IMR-90 (cell line): Measurements from ENCODE around the gene DLGAP4. TPM values are rescaled to one million over a fixed set of nuclear protein-coding genes. Genes with fewer than 3 reads are reported as not detected.

Source experiments
- ATAC-seq: fragments of 200-7000 bp; cut with Tn5 transposase; 2 replicates; pipeline ENCODE4 v1.9.1; 2020; ENCODE audit warnings: low read depth, mild to moderate bottlenecking, moderate library complexity
- BruUV-seq: library from RNA; stranded (reverse); fragments of 400-500 nt; replicated peaks from 2 replicates; lab custom pipeline; 2021; lab: Mats Ljungman, UMichigan
- CTCF ChIA-PET: fragments of 300-600 bp; formaldehyde crosslinking; extraction: SDS; loops from one replicate; lab custom pipeline; 2021; ENCODE audit warnings: antibody characterized with exemption; lab: Yijun Ruan, JAX
- POLR2A ChIA-PET: fragments of 300-600 bp; sonication (Branson Sonifier 250); formaldehyde crosslinking; loops from one replicate; lab custom pipeline; 2022; ENCODE audit warnings: antibody characterized with exemption; ENCODE audit not compliant: unreplicated experiment; lab: Charles Lee
- DNase-seq: peaks from one replicate; pipeline ENCODE4 v3.0.0; 2013
- H2AFZ ChIP-seq: replicated peaks from 2 replicates; pipeline ENCODE3; 2013; ENCODE audit warnings: low read length, mild to moderate bottlenecking; ENCODE audit not compliant: poor library complexity
- H2AK5ac ChIP-seq: 2 replicates; pipeline ENCODE4 v1.6.1; 2013; ENCODE audit warnings: low read depth, low read length, inconsistent platforms
- H2AK9ac ChIP-seq: replicated peaks from 2 replicates; pipeline ENCODE3; 2013; ENCODE audit warnings: mild to moderate bottlenecking, low read depth, low read length, moderate library complexity; ENCODE audit not compliant: poor library complexity
- H2BK120ac ChIP-seq: 2 replicates; pipeline ENCODE4 v1.6.1; 2013; ENCODE audit warnings: low read depth, low read length, inconsistent platforms
- H2BK15ac ChIP-seq: 3 replicates; pipeline ENCODE4 v1.6.1; 2013; ENCODE audit warnings: low read depth, low read length, inconsistent platforms
- H2BK20ac ChIP-seq: 2 replicates; pipeline ENCODE4 v1.6.1; 2013; ENCODE audit warnings: low read depth, mild to moderate bottlenecking, inconsistent platforms, low read length, moderate library complexity
- H2BK5ac ChIP-seq: 2 replicates; pipeline ENCODE4 v1.6.1; 2013; ENCODE audit warnings: mild to moderate bottlenecking, low read depth, low read length, inconsistent platforms; ENCODE audit not compliant: poor library complexity, severe bottlenecking
- H3K14ac ChIP-seq: replicated peaks from 2 replicates; pipeline ENCODE4 v1.6.1; 2013; ENCODE audit warnings: low read depth, low read length, inconsistent platforms
- H3K18ac ChIP-seq: 2 replicates; pipeline ENCODE4 v1.6.1; 2013; ENCODE audit warnings: low read depth, low read length, control low read depth
- H3K23ac ChIP-seq: 2 replicates; pipeline ENCODE4 v1.6.1; 2013; ENCODE audit warnings: low read depth, low read length, inconsistent platforms
- H3K27ac ChIP-seq: 2 replicates; pipeline ENCODE4 v1.5.1; 2013; ENCODE audit warnings: mild to moderate bottlenecking, control low read depth, low read length; ENCODE audit not compliant: insufficient read depth
- H3K27me3 ChIP-seq: 2 replicates; pipeline ENCODE4 v1.6.1; 2013; ENCODE audit warnings: low read length; ENCODE audit not compliant: control insufficient read depth, insufficient read depth
- H3K36me3 ChIP-seq: 2 replicates; pipeline ENCODE4 v1.6.1; 2013; ENCODE audit warnings: low read length, mixed read lengths; ENCODE audit not compliant: control insufficient read depth, insufficient read depth
- H3K4ac ChIP-seq: 2 replicates; pipeline ENCODE4 v1.6.1; 2013; ENCODE audit warnings: low read depth, low read length, inconsistent platforms
- H3K4me1 ChIP-seq: 2 replicates; pipeline ENCODE4 v1.6.1; 2013; ENCODE audit warnings: low read length, mixed read lengths; ENCODE audit not compliant: control insufficient read depth, insufficient read depth
- H3K4me2 ChIP-seq: 2 replicates; pipeline ENCODE4 v1.6.1; 2013; ENCODE audit warnings: low read depth, mild to moderate bottlenecking, control low read depth, low read length, moderate library complexity
- H3K4me3 ChIP-seq: 2 replicates; pipeline ENCODE4 v1.5.1; 2013; ENCODE audit warnings: low read depth, mild to moderate bottlenecking, control low read depth, low read length, moderate library complexity; ENCODE audit not compliant: insufficient read depth
- H3K56ac ChIP-seq: 2 replicates; pipeline ENCODE4 v1.6.1; 2013; ENCODE audit warnings: low read length, inconsistent platforms; ENCODE audit not compliant: insufficient read depth; ENCODE audit errors: extremely low read depth
- H3K79me1 ChIP-seq, 2 experiments: 2 replicates each; pipeline ENCODE4 v1.6.1; 2013; ENCODE audit warnings: low read length in 2 of 2, inconsistent platforms in 1 of 2, low read depth in 1 of 2
- H3K9ac ChIP-seq: 2 replicates; pipeline ENCODE4 v1.6.1; 2013; ENCODE audit warnings: low read depth, low read length, control low read depth
- H3K9me1 ChIP-seq: 2 replicates; pipeline ENCODE4 v1.6.1; 2013; ENCODE audit warnings: low read length, inconsistent platforms; ENCODE audit not compliant: insufficient read depth
- H3K9me3 ChIP-seq: 2 replicates; pipeline ENCODE4 v1.6.1; 2013; ENCODE audit warnings: low read length; ENCODE audit not compliant: control insufficient read depth, insufficient read depth
- H4K20me1 ChIP-seq: 2 replicates; pipeline ENCODE4 v1.6.1; 2013; ENCODE audit warnings: low read length, inconsistent platforms; ENCODE audit not compliant: insufficient read depth
- H4K5ac ChIP-seq: 2 replicates; pipeline ENCODE4 v1.6.1; 2013; ENCODE audit warnings: mild to moderate bottlenecking, low read depth, low read length, control low read depth
- H4K8ac ChIP-seq, 2 experiments: 2 replicates each; pipeline ENCODE4 v1.6.1; 2013; ENCODE audit warnings: low read depth in 2 of 2, low read length in 2 of 2, control low read depth in 1 of 2, inconsistent platforms in 1 of 2
- H4K91ac ChIP-seq: 2 replicates; pipeline ENCODE4 v1.6.1; 2013; ENCODE audit warnings: low read depth, low read length, inconsistent platforms; ENCODE audit not compliant: insufficient read depth
- BHLHE40 ChIP-seq: fragments of 150-350 bp; IDR thresholded peaks from 2 replicates; pipeline ENCODE4 v1.6.1; 2016; ENCODE audit warnings: mild to moderate bottlenecking, low read depth, low read length
- ELK1 ChIP-seq: fragments of 150-350 bp; IDR thresholded peaks from 2 replicates; pipeline ENCODE4 v1.6.1; 2016; ENCODE audit warnings: low read depth, mild to moderate bottlenecking, low read length, moderate library complexity, borderline replicate concordance
- WGBS, 2 experiments: methylation state at CpG; one replicate each; pipeline versions ENCODE4 v1.1.5 to v1.1.7; 2013; ENCODE audit warnings: missing lambda C conversion rate in 2 of 2; ENCODE audit not compliant: insufficient read length in 1 of 2; ENCODE audit errors: extremely low coverage in 2 of 2; 5-methylcytosine and 5-hydroxymethylcytosine counted together
- dilution Hi-C: fragments of 300-500 bp; cut with HindIII; formaldehyde crosslinking; loops from one replicate; pipeline ENCODE4 v1.14.3; 2018; ENCODE audit warnings: low sequenced_read_pairs; ENCODE audit not compliant: unreplicated experiment
- in situ Hi-C: fragments of 300-500 bp; cut with MboI; formaldehyde crosslinking; loops from 3 replicates; pipeline ENCODE4 v1.14.3; 2019; ENCODE audit warnings: low sequenced_read_pairs, inconsistent platforms, mixed read lengths
- intact Hi-C: fragments of 100-400 bp; cut with micrococcal nuclease; formaldehyde crosslinking; loops from 2 replicates; pipeline ENCODE4 v1.10.0; 2022
- polyA plus RNA-seq, 3 experiments: library from polyadenylated mRNA; depleted of rRNA; stranded (reverse); fragments of >200 nt; gene quantifications; 2 replicates each; pipeline ENCODE4 v1.2.3, GENCODE V29; 2012; ENCODE audit warnings: low replicate concordance in 1 of 3
- total RNA-seq: library from RNA; depleted of rRNA; stranded (reverse); fragments of >200 nt; gene quantifications from 2 replicates; pipeline ENCODE4 v1.2.3, GENCODE V29; 2012

The DLGAP4 gene
- total and polyA plus RNA-seq, 2 of the 4 experiments (the other 2 are of a cell fraction) = 32.3 to 73.2 TPM

- Histone ChIP-seq H3K4me2 (no peak overlapping the region), H2BK120ac (no peak overlapping the region), H3K18ac (no peak overlapping the region), H3K36me3 (no peaks in the 10 kb centered on the region), H4K91ac (no peak overlapping the region), H3K4me3 (no peak overlapping the region), H4K8ac (no peak overlapping the region), H3K4me1 (no peaks in the 10 kb centered on the region), H3K4ac (no peak overlapping the region), H2AK5ac (no peak overlapping the region), H2BK15ac (no peak overlapping the region), H3K9me1 (no peaks in the 10 kb centered on the region), H3K14ac (no peak overlapping the region), H2BK5ac (no peak overlapping the region), H3K27ac (no peak overlapping the region), H4K20me1 (no peaks in the 10 kb centered on the region), H3K9me3 (no peaks in the 10 kb centered on the region), H3K23ac (no peak overlapping the region), H3K27me3 (peaks cover 84% of the 10 kb centered on the region), H3K9ac (no peak overlapping the region), H2AFZ (no peak overlapping the region), H2BK20ac (no peak overlapping the region), H4K5ac (no peak overlapping the region), H2AK9ac (no peak overlapping the region), H3K56ac (no peak overlapping the region), H3K79me1 (no peaks in the 10 kb centered on the region)
- intact Hi-C loops = no loop called here
- no peak for ATAC-seq
- dilution Hi-C loops = no loop called here
- in situ Hi-C loops = no loop called here
- DNase-seq = no peak
- no CpG with 5 or more reads among the region's 12 CpGs for WGBS, 2 experiments
- no TSS peak for BruUV-seq
- ChIA-PET CTCF (no interaction called here), POLR2A (no interaction called here)
- no peak for TF ChIP-seq ELK1
- TF ChIP-seq BHLHE40 = no peak
These were observed 2.8 kb downstream of the DLGAP4 start for GRCh38 chr20:36308986-36309385.
